ENCODE results near the gene TMEM178B.

The TMEM178B gene

GRCh38 chr7:141119187-141119586 is 45.3 kb downstream of the TMEM178B start:
- Histone ChIP-seq H3K4me3 (ENCODE audit: low read depth, low read length) (no peak overlapping the region), H3K9me3 (ENCODE audit: control insufficient read depth, insufficient read depth, low read depth, low read length) (no peaks in the 10 kb centered on the region), H3K4me1 (ENCODE audit: control insufficient read depth, insufficient read depth, low read length) (no peaks in the 10 kb centered on the region), H3K27ac (ENCODE audit: extremely low read depth, low read depth, low read length) (no peak overlapping the region), H3K36me3 (ENCODE audit: control insufficient read depth in 2 of 2, insufficient read depth in 1 of 2, low read length in 2 of 2) (no peaks in the 10 kb centered on the region)
- POLR2A ChIA-PET, result no interaction called here
- TF ChIP-seq ZFP37 (tag by site-specific recombination; IDR thresholded peaks at IDR 0.05) (no peak), ZNF701 (tag by site-specific recombination; IDR thresholded peaks at IDR 0.05) (no peak), ZNF175 (tag by site-specific recombination; IDR thresholded peaks at IDR 0.05) (no peak), HOXA7 (CRISPR knock-in tag; IDR thresholded peaks at IDR 0.05; ENCODE audit: borderline replicate concordance) (no peak), ZSCAN30 (tag by site-specific recombination; IDR thresholded peaks at IDR 0.05) (no peak), GFI1B (tag by site-specific recombination; IDR thresholded peaks at IDR 0.05) (no peak), ZNF155 (tag by site-specific recombination; IDR thresholded peaks at IDR 0.05) (no peak), ZNF548 (tag by site-specific recombination; IDR thresholded peaks at IDR 0.05) (no peak), ZNF549 (tag by site-specific recombination; IDR thresholded peaks at IDR 0.05) (no peak), ZBTB44 (tag by site-specific recombination; IDR thresholded peaks at IDR 0.05) (no peak), ZNF623 (tag by site-specific recombination; IDR thresholded peaks at IDR 0.05) (no peak), ZNF561 (tag by site-specific recombination; IDR thresholded peaks at IDR 0.05; ENCODE audit: borderline replicate concordance) (no peak), MYNN (tag by site-specific recombination; IDR thresholded peaks at IDR 0.05; ENCODE audit: borderline replicate concordance) (no peak), KLF16 (tag by site-specific recombination; IDR thresholded peaks at IDR 0.05) (no peak), HOXD13 (CRISPR knock-in tag; IDR thresholded peaks at IDR 0.05; ENCODE audit: borderline replicate concordance) (no peak), ZSCAN18 (tag by site-specific recombination; IDR thresholded peaks at IDR 0.05) (no peak), WT1 (tag by site-specific recombination; IDR thresholded peaks at IDR 0.05) (no peak), ZNF423 (tag by site-specific recombination; IDR thresholded peaks at IDR 0.05) (no peak)
- TF ChIP-seq, protein P1, sequence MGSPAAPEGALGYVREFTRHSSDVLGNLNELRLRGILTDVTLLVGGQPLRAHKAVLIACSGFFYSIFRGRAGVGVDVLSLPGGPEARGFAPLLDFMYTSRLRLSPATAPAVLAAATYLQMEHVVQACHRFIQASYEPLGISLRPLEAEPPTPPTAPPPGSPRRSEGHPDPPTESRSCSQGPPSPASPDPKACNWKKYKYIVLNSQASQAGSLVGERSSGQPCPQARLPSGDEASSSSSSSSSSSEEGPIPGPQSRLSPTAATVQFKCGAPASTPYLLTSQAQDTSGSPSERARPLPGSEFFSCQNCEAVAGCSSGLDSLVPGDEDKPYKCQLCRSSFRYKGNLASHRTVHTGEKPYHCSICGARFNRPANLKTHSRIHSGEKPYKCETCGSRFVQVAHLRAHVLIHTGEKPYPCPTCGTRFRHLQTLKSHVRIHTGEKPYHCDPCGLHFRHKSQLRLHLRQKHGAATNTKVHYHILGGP (tag by site-specific recombination; IDR thresholded peaks at IDR 0.05), result no peak
- CTCF ChIA-PET, result no interaction called here

- Histone ChIP-seq H3K9me3 (ENCODE audit: control insufficient read depth, insufficient read depth, low read depth, low read length) (no peaks in the 10 kb centered on the region), H3K4me1 (ENCODE audit: control insufficient read depth, insufficient read depth, low read length) (no peaks in the 10 kb centered on the region), H3K27ac (ENCODE audit: extremely low read depth, low read depth, low read length) (no peak overlapping the region), H3K4me3 (ENCODE audit: low read depth, low read length) (no peak overlapping the region), H3K36me3 (ENCODE audit: control insufficient read depth in 2 of 2, insufficient read depth in 1 of 2, low read length in 2 of 2) (no peaks in the 10 kb centered on the region)
- POLR2A ChIA-PET, result no interaction called here
- TF ChIP-seq ZBTB20 (tag by site-specific recombination; IDR thresholded peaks at IDR 0.05), result no peak
- TF ChIP-seq ZNF10 (tag by site-specific recombination; IDR thresholded peaks at IDR 0.05), result no peak
- peak; percentile 26; the same call in 1 of the 2 replicates for TF ChIP-seq PRDM6 (tag by site-specific recombination; IDR thresholded peaks at IDR 0.05)
- TF ChIP-seq ZNF140 (tag by site-specific recombination; IDR thresholded peaks at IDR 0.05), result no peak
- CTCF ChIA-PET, result interaction anchor here (0.7 kb wide), 1 partner anchor 208 kb away, joined by 3 read pairs; no protein-coding TSS in a partner anchor
Measured at GRCh38 chr7:141122736-141123135, 48.9 kb downstream of the TMEM178B start.
